ENCODE measurements around the gene CCND3. TPM values are rescaled to one million over a fixed set of nuclear protein-coding genes. Genes with fewer than 3 reads are reported as not detected.
A peak's percentile ranks its signal among the peaks of the same experiment; 100 is the strongest.

Gene CCND3
- total and polyA plus RNA-seq, 2 of the 8 experiments (the other 6 are each of a cell fraction or from before 2014, with no cell fraction given), result 30.6 to 32.9 TPM

- H3K4me1 ChIP-seq (replicated peaks in 1 of 4; ENCODE audit: control insufficient read depth in 3 of 4, insufficient read depth in 4 of 4, low read length in 3 of 4), result peaks cover 15 to 28% (median 23%) of the 10 kb centered on the region in 4 experiments
- H3K23ac ChIP-seq (ENCODE audit: insufficient read length), result no peak overlapping the region
- peak overlapping the region in 3 of 4 experiments; percentile 15 to 37 (median 30); a peak in 2 of 8 replicates for H3K4me3 ChIP-seq (ENCODE audit: extremely low read depth in 1 of 4, insufficient read depth in 2 of 4, low read depth in 3 of 4, low read length in 4 of 4)
- peak overlapping the region in 2 of 4 experiments; percentile 32 to 55; a peak in 2 of 7 replicates for H3K9ac ChIP-seq (replicated peaks in 1 of 4; ENCODE audit: extremely low read depth in 1 of 4, low read depth in 3 of 4, low read length in 3 of 4)
- H3K18ac ChIP-seq (ENCODE audit: extremely low read depth, low read length), result peak overlapping the region; percentile 76
- no peak overlapping the region for H3K14ac ChIP-seq (ENCODE audit: insufficient read length)
- H2AFZ ChIP-seq (ENCODE audit: low read length), result 0 out of 2 replicates have a peak overlapping the region, but pooled peaks have one; percentile 3
- peak overlapping the region; percentile 24 for H2BK120ac ChIP-seq (replicated peaks; ENCODE audit: low read depth, low read length)
- POLR2A ChIA-PET (ENCODE audit: partially characterized antibody), result interaction anchor here (0.6 to 2.2 kb wide), 14 partner anchors 17 to 246 kb away, joined by 3 to 12 read pairs (median 4); partner anchors contain the start of genes BYSL, CCND3, MED20 and TAF8
- CTCF ChIA-PET (ENCODE audit: partially characterized antibody), result interaction anchor here (0.6 to 3.0 kb wide), 10 partner anchors 12 to 180 kb away, joined by 3 to 14 read pairs (median 4); partner anchors contain the start of genes BYSL, MED20 and TOMM6
- H3K56ac ChIP-seq (replicated peaks; ENCODE audit: insufficient read length, low read depth, low read length), result no peak overlapping the region
- no peaks in the 10 kb centered on the region for H3K79me2 ChIP-seq (ENCODE audit: control insufficient read depth in 1 of 2, insufficient read depth in 2 of 2, low read length in 2 of 2)
- H2BK5ac ChIP-seq (ENCODE audit: low read depth, low read length), result peak overlapping the region; percentile 91
- FAIRE-seq (peak; percentile 87), DNase-seq (ENCODE audit: low read depth in 1 of 2, low spot score in 2 of 2) (peak; percentile 63 to 88)
- H4K20me1 ChIP-seq (replicated peaks in 1 of 2; ENCODE audit: control insufficient read depth in 1 of 2, insufficient read depth in 2 of 2, low read length in 2 of 2), result peaks cover 0 to 3% of the 10 kb centered on the region in 2 experiments
- peak overlapping the region; percentile 3; the same call in 1 of the 2 replicates for H2BK15ac ChIP-seq (ENCODE audit: low read length)
- H4K5ac ChIP-seq (ENCODE audit: insufficient read length, low read depth, low read length), result peak overlapping the region; percentile 68
- no peaks in the 10 kb centered on the region for H3K36me3 ChIP-seq (ENCODE audit: control insufficient read depth in 2 of 4, insufficient read depth in 4 of 4, low read length in 3 of 4)
- H3K27ac ChIP-seq (ENCODE audit: low read depth, low read length), result peak overlapping the region; percentile 70; the same call in 1 of the 2 replicates
- H3K4ac ChIP-seq (replicated peaks; ENCODE audit: insufficient read length, low read depth, low read length), result peak overlapping the region; percentile 15
- H4K91ac ChIP-seq (replicated peaks; ENCODE audit: insufficient read length, low read length), result peak overlapping the region; percentile 36
- WGBS, 2 experiments (ENCODE audit: extremely low coverage in 1 of 2, insufficient coverage in 1 of 2, insufficient read length in 1 of 2, insufficient replicate concordance in 2 of 2, low coverage in 1 of 2, low lambda C conversion rate in 2 of 2, missing lambda C conversion rate in 1 of 2), result 4% methylated on average over 11 of the region's 11 CpGs; no CpG with 5 or more reads in 1 of the 2 experiments
- H3K4me2 ChIP-seq (ENCODE audit: insufficient read depth in 1 of 2, low read depth in 2 of 2, low read length in 2 of 2), result peak overlapping the region; percentile 40 to 72; a peak in 3 of 4 replicates
- no peaks in the 10 kb centered on the region for H3K79me1 ChIP-seq (ENCODE audit: low read depth, low read length)
- no peaks in the 10 kb centered on the region; a peak in 1 of 7 replicates for H3K27me3 ChIP-seq (replicated peaks in 1 of 4; ENCODE audit: control insufficient read depth in 3 of 4, extremely low read depth in 1 of 4, insufficient read depth in 3 of 4, low read length in 3 of 4)
- peak overlapping the region; percentile 82; the same call in 1 of the 2 replicates for H2AK5ac ChIP-seq (ENCODE audit: low read depth, low read length)
- peaks cover 7% of the 10 kb centered on the region; the same call in 1 of the 2 replicates for H3K23me2 ChIP-seq (ENCODE audit: low read depth, low read length)
- no peaks in the 10 kb centered on the region for H3K9me3 ChIP-seq (ENCODE audit: insufficient read depth in 2 of 2, low read depth in 1 of 2, low read length in 1 of 2)
- peak overlapping the region; percentile 11 for H2BK20ac ChIP-seq (ENCODE audit: low read length)
- peak overlapping the region; percentile 85 for H2BK12ac ChIP-seq (ENCODE audit: low read depth, low read length)
- H4K8ac ChIP-seq (ENCODE audit: extremely low read depth, insufficient read depth, low read length), result no peak overlapping the region
- no peak for TF ChIP-seq CTCF (IDR thresholded peaks at IDR 0.05; ENCODE audit: control extremely low read depth in 1 of 3, insufficient read depth in 1 of 3, low read depth in 1 of 3, low read length in 3 of 3)
- TF ChIP-seq ATF3 (IDR thresholded peaks at IDR 0.05; ENCODE audit: insufficient read depth, low read depth, low read length), result no peak
- 0 out of 2 replicates have a peak, but pooled peaks have one; percentile 22 for TF ChIP-seq POU5F1 (IDR thresholded peaks at IDR 0.05; ENCODE audit: low read depth, low read length)
These were observed 24.0 kb upstream of the CCND3 start for GRCh38 chr6:41965429-41966213.

Data from H1 (cell line).